HG02973 (cell line): ENCODE measurements around the gene PRICKLE2.

Source experiments
- ATAC-seq: cut with Tn5 transposase; IDR thresholded peaks from one replicate; pipeline ENCODE4 v1.9.1; 2021; ENCODE audit warnings: moderate library complexity; ENCODE audit not compliant: unreplicated experiment

Gene PRICKLE2

DNA sequence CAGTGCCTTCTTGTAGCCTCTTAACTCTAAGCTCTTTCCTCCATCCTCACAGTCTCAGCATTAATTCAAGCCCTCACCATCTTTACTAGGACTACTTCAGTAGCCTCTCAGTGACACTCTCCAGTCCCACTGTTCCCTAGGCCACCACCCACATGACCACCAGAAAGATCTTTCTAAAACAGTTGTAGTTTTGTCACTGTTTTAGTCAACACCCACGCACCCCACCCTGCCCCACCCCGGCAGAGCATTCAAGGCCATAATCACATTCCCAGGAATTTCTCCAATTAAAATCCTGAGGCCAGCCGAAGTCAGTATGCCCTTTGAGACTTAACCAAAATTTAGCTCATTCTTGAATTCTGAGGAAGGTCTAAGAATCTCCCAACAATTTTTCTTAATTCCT, 170.8 kb downstream of the PRICKLE2 start:
- ATAC-seq = no peak

DNA sequence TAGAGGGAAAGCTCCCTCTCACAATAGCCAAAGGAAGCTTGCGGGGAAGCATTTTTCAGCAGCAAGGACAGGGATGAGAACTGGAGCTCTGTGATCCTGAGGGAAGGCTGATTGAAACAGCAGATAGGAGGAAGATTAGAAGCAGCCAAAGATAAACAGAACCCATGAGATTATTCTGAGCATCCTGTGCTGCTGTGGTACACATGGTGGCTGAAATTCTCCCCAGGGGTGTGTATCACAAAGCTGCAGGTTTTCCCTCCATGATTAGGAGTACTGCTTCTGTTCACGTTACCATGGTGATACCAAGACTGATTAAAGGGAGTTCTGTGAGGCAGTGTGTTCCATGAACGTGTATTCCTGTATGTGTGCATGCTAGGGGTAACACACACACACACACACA, 171.7 kb downstream of the PRICKLE2 start:
- ATAC-seq = no peak

DNA sequence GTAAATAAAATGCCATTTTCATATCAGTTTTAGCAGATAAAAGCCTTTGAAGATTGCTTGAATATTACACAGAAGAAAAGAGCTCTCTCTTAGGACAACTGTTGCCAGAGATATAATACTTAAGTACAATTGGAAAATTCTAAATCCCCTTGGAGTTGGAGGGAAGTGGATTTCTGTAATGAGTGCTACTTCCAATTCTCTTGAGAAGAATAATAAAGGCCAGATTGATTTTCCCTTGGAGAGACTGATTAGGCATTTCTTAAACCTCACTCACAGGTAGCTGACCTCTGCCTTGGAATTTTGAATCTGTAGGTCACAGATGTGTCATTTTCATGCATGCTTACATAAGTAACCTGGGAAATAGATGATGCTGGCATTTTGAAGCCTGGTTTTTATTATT, 172.1 kb downstream of the PRICKLE2 start:
- ATAC-seq = no peak

DNA sequence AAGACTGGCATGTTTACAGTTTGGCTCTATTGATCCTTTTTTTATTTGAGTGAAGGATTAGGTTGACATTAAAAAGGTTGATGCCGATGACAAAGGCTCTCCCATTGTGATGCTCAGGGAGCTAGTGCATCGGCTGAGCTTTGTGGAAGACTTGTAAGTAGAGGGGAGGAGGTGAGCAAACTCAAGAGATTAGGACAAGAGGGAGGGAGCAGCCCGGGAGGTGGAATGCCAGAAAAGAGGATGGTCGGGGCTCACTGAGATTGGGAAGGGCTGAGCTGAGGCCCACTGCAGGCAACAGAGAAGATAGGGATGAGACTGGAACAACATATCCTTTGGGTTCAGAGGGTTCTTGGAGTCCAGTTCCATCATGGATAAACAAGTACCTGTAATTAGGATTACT, 175.4 kb downstream of the PRICKLE2 start:
- no peak for ATAC-seq

DNA sequence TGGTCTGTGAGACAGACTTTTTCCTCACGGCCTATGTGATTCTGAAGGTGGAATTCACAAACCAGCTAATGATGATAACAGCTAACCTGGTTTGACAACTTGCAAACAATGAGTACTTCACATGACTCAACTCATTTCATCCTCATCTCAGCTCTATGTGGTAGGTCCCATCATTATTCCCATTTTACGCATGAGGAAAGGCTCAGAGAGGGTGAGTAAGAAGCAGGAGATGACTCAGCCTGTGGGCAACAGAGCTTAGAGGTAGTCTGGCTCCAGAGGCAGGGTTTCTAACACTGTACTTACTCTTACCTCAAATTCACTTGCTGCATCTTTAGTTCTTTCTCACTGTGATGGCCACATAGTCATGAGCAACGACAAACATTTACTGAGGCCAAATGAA, 176.1 kb downstream of the PRICKLE2 start:
- no peak for ATAC-seq

DNA sequence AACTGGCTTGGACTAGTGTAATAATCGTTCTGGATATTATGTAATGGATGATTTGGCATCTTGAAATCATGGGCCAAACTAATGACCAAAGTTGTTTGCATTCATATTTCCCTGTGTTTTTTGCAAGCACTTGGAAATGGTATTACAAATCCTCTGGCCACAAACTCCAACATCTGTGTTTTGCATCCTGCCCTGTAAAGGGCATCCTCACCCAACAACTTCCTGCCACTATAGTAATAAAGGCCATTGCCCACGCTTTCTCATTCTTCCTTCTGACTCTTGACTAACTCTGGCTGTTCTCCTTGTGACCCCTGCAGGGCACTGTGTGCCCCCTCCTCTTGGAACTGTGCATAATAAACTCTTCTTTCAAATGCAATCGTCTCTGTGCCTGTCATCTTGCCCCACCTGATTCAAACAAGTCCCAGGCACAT, 176.6 kb downstream of the PRICKLE2 start:
- ATAC-seq = no peak

DNA sequence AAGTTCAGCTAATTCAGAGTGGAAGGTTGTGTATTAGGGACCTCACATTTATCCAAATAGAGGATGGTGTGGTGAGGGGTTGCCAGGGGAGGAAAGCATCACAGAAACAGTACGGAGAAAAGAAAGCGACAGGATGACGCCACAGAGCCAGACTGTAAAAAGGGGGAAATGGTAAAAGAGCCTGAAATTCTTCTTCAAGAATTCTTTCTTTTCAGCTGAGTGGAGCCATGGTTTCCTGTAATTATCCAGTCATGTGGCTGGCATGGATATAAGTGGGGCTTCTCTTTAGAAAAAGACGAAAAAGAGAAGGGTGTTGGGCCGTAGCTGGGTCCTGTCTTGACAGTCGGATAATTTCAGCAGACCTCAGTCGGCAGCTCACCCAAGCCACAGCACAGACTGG, 177.5 kb downstream of the PRICKLE2 start:
- no peak for ATAC-seq

GRCh38 chr3:64046996-64047594, 178.2 kb downstream of the PRICKLE2 start:
- ATAC-seq = no peak

DNA sequence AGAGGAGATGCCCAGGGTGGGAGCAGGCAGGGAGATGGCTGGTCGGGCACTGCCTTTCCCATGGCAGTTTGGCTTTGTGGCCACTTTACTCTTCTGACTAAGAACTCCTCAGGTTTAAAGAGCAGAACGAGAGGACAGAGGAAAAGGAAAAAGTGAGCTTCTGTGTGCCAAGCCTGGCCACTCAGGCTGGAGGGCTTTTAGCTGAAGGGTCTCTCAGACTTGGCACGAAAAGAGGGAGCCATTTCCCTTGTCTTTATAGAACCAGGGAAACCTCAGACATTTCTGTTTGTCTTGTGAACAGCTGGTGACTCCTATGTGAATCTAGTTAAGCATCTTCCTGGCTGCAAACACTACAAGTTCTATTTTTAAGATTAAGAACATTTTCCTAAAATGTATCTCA, 178.7 kb downstream of the PRICKLE2 start:
- ATAC-seq = no peak

GRCh38 chr3:64042952-64043351, 182.3 kb downstream of the PRICKLE2 start:
- ATAC-seq = no peak
